T-cell (primary cell): Measurements from ENCODE around the gene BAG5. TPM values are rescaled to one million over a fixed set of nuclear protein-coding genes. Genes with fewer than 3 reads are reported as not detected.

ENCODE experiments used
- ATAC-seq, 4 experiments: fragments of 200-7000 bp in 3 of 4; fragments of 150-1000 bp in 1 of 4; cut with Tn5 transposase; replicated peaks in 1 of 4; 1 replicate in 3 of 4; 2 replicates in 1 of 4; pipeline ENCODE4 v1.10.0; 2021; ENCODE audit warnings: moderate library complexity in 3 of 4, mild to moderate bottlenecking in 2 of 4, moderate number of reproducible peaks in 1 of 4
- CTCF ChIA-PET, 2 donors: fragments of 300-600 bp; sonication (Branson Sonifier 250); formaldehyde crosslinking; loops; one replicate each; lab custom pipeline; 2022; ENCODE audit warnings: antibody characterized with exemption in 2 of 2; lab: Charles Lee
- POLR2A ChIA-PET, 2 donors: fragments of 300-600 bp; sonication (Branson Sonifier 250); formaldehyde crosslinking; loops; one replicate each; lab custom pipeline; 2022; ENCODE audit warnings: antibody characterized with exemption in 2 of 2; lab: Charles Lee
- DNase-seq, 35 experiments: peaks; one replicate each; pipeline versions ENCODE4 v3.0.0 to v3.0.0-alpha.2; 2013 to 2023
- H3K27ac ChIP-seq: one replicate; pipeline ENCODE4 v1.5.1; 2013; ENCODE audit warnings: low read length
- H3K27me3 ChIP-seq, 2 experiments: replicated peaks in 1 of 2; 1 replicate in 1 of 2; 2 replicates in 1 of 2; pipeline versions ENCODE4 v1.6.1 to v1.7.0; 2013; ENCODE audit warnings: low read length in 1 of 2, mixed read lengths in 1 of 2; ENCODE audit not compliant: control insufficient read depth in 2 of 2, insufficient read depth in 2 of 2; ENCODE audit errors: extremely low read depth in 1 of 2
- H3K36me3 ChIP-seq, 2 donors: 1 replicate in 1 of 2; 2 replicates in 1 of 2; pipeline versions ENCODE4 v1.6.1 to v1.7.0; 2013; ENCODE audit warnings: low read length in 1 of 2; ENCODE audit not compliant: control insufficient read depth in 2 of 2, insufficient read depth in 1 of 2; ENCODE audit errors: extremely low read depth in 1 of 2
- H3K4me1 ChIP-seq, 2 experiments: 1 replicate in 1 of 2; 2 replicates in 1 of 2; pipeline versions ENCODE4 v1.6.1 to v1.7.0; 2013; ENCODE audit warnings: low read length in 2 of 2, mixed read lengths in 1 of 2; ENCODE audit not compliant: insufficient read depth in 2 of 2, control insufficient read depth in 1 of 2; ENCODE audit errors: extremely low read depth in 1 of 2
- H3K4me3 ChIP-seq, 2 donors: 1 replicate in 1 of 2; 2 replicates in 1 of 2; pipeline versions ENCODE4 v1.5.1 to v1.7.0; 2013; ENCODE audit warnings: mild to moderate bottlenecking in 2 of 2, low read length in 1 of 2, moderate library complexity in 1 of 2; ENCODE audit not compliant: control insufficient read depth in 1 of 2; ENCODE audit errors: extremely low read depth in 1 of 2
- H3K9me3 ChIP-seq: 2 replicates; pipeline ENCODE4 v1.7.0; 2013
- H3K27ac Mint-ChIP-seq, 2 donors: one replicate each; pipeline ENCODE4 v1.8.0; 2020 to 2021; ENCODE audit warnings: mild to moderate bottlenecking in 2 of 2, mixed read lengths in 2 of 2
- H3K27me3 Mint-ChIP-seq, 2 donors: one replicate each; pipeline ENCODE4 v1.8.0; 2021 to 2022; ENCODE audit warnings: mixed read lengths in 2 of 2
- H3K36me3 Mint-ChIP-seq: one replicate; pipeline ENCODE4 v1.8.0; 2021; ENCODE audit warnings: mixed read lengths
- H3K4me1 Mint-ChIP-seq, 3 donors: one replicate each; pipeline ENCODE4 v1.8.0; 2020 to 2022; ENCODE audit warnings: mixed read lengths in 3 of 3, mild to moderate bottlenecking in 1 of 3
- H3K4me3 Mint-ChIP-seq, 3 donors: one replicate each; pipeline ENCODE4 v1.8.0; 2020 to 2022; ENCODE audit warnings: mild to moderate bottlenecking in 3 of 3, mixed read lengths in 3 of 3, moderate library complexity in 3 of 3
- H3K9me3 Mint-ChIP-seq, 3 donors: one replicate each; pipeline ENCODE4 v1.8.0; 2020 to 2022; ENCODE audit warnings: mixed read lengths in 3 of 3
- WGBS: methylation state at CpG from one replicate; pipeline ENCODE4 v1.1.5; 2013; ENCODE audit warnings: missing lambda C conversion rate; ENCODE audit not compliant: insufficient coverage; 5-methylcytosine and 5-hydroxymethylcytosine counted together
- total RNA-seq, 35 experiments: library from RNA in 6 of 35; stranded (reverse) in 6 of 35; fragments of 120-200 nt in 1 of 35; gene quantifications; one replicate each; pipeline versions ENCODE4 v1.2.1 to v1.2.4 and lab custom pipeline; 2013 to 2026

The BAG5 gene
- total RNA-seq, 5 donors from 2014 or later (not counting 1 experiment from before 2014, with no cell fraction given), result 28.2 to 36.3 (median 31.1) TPM

GRCh38 chr14:103569408-103569807, 7.0 kb upstream of the BAG5 start:
- 100% methylated on average over 1 of the region's 11 CpGs for WGBS

GRCh38 chr14:103568952-103569351, 6.5 kb upstream of the BAG5 start:
- H3K4me1 ChIP-seq, result peaks cover 0 to 12% of the 10 kb centered on the region in 2 experiments
- H3K27me3 ChIP-seq, result no peaks in the 10 kb centered on the region
- Mint-ChIP-seq H3K9me3 (no peaks in the 10 kb centered on the region), H3K36me3 (peaks cover 6% of the 10 kb centered on the region), H3K27ac (no peak overlapping the region), H3K27me3 (no peaks in the 10 kb centered on the region), H3K4me3 (no peak overlapping the region), H3K4me1 (peaks cover 6 to 25% (median 20%) of the 10 kb centered on the region in 3 donors)
- peaks cover 4 to 11% of the 10 kb centered on the region in 2 donors for H3K36me3 ChIP-seq
- no peak overlapping the region for H3K27ac ChIP-seq
- CTCF ChIA-PET, result interaction anchor here in 1 of 2 donors (0.6 kb wide), 1 partner anchor 84 kb away, joined by 3 read pairs; no protein-coding TSS in a partner anchor
- H3K9me3 ChIP-seq, result no peaks in the 10 kb centered on the region
- no peak for ATAC-seq
- no peak overlapping the region for H3K4me3 ChIP-seq
- WGBS, result 97% methylated on average over 5 of the region's 8 CpGs
- DNase-seq, result no peak
- POLR2A ChIA-PET, result interaction anchor here in 1 of 2 donors (1.0 kb wide), 1 partner anchor 120 kb away, joined by 3 read pairs; no protein-coding TSS in a partner anchor

More at GRCh38 chr14:103569408-103569807, 7.0 kb upstream of the BAG5 start:
- Histone ChIP-seq H3K9me3 (no peaks in the 10 kb centered on the region), H3K27ac (no peak overlapping the region), H3K36me3 (peaks cover 4 to 16% of the 10 kb centered on the region in 2 donors), H3K27me3 (no peaks in the 10 kb centered on the region), H3K4me3 (no peak overlapping the region), H3K4me1 (peaks cover 0 to 8% of the 10 kb centered on the region in 2 experiments)
- Mint-ChIP-seq H3K4me3 (no peak overlapping the region), H3K4me1 (peaks cover 6 to 22% (median 16%) of the 10 kb centered on the region in 3 donors), H3K36me3 (peaks cover 11% of the 10 kb centered on the region), H3K27ac (no peak overlapping the region), H3K27me3 (no peaks in the 10 kb centered on the region), H3K9me3 (no peaks in the 10 kb centered on the region)
- POLR2A ChIA-PET, result interaction anchor here in 1 of 2 donors (1.0 kb wide), 1 partner anchor 121 kb away, joined by 3 read pairs; no protein-coding TSS in a partner anchor
- CTCF ChIA-PET, result interaction anchor here in 1 of 2 donors (0.6 kb wide), 1 partner anchor 83 kb away, joined by 3 read pairs; no protein-coding TSS in a partner anchor
- ATAC-seq, result no peak
- no peak for DNase-seq

GRCh38 chr14:103563844-103564505, 1.5 kb upstream of the BAG5 start:
- Mint-ChIP-seq H3K4me3 (peak overlapping the region; percentile 92 to 98 (median 93)), H3K36me3 (peaks cover 6% of the 10 kb centered on the region), H3K27ac (peak overlapping the region in 1 of 2 donors; percentile 61), H3K4me1 (peaks cover 44 to 61% (median 51%) of the 10 kb centered on the region in 3 donors), H3K9me3 (no peaks in the 10 kb centered on the region), H3K27me3 (no peaks in the 10 kb centered on the region)
- 86% methylated on average over 12 of the region's 21 CpGs for WGBS
- Histone ChIP-seq H3K36me3 (peaks cover 0 to 22% of the 10 kb centered on the region in 2 donors), H3K9me3 (no peaks in the 10 kb centered on the region), H3K27ac (no peak overlapping the region), H3K4me3 (peak overlapping the region; percentile 75 to 87), H3K27me3 (no peaks in the 10 kb centered on the region), H3K4me1 (peaks cover 18 to 42% of the 10 kb centered on the region in 2 experiments)
- DNase-seq (no peak), ATAC-seq (no peak)
- ChIA-PET CTCF (interaction anchor here (0.5 to 0.8 kb wide), 3 partner anchors 42 to 967 kb away, joined by 3 to 4 read pairs (median 3); no protein-coding TSS in a partner anchor), POLR2A (interaction anchor here (0.6 kb wide), 2 partner anchors 32 to 85 kb away, joined by 7 to 11 read pairs; no protein-coding TSS in a partner anchor)

GRCh38 chr14:103563226-103563620, 766 bp upstream of the BAG5 start:
- no peaks in the 10 kb centered on the region for H3K27me3 ChIP-seq
- peak overlapping the region; percentile 85 to 87 for H3K27ac Mint-ChIP-seq
- H3K4me3 Mint-ChIP-seq, result peak overlapping the region; percentile 92 to 98 (median 93)
- no peaks in the 10 kb centered on the region for H3K9me3 Mint-ChIP-seq
- peaks cover 19 to 47% of the 10 kb centered on the region in 2 experiments for H3K4me1 ChIP-seq
- H3K36me3 Mint-ChIP-seq, result peaks cover 10% of the 10 kb centered on the region
- peaks cover 51 to 69% (median 58%) of the 10 kb centered on the region in 3 donors for H3K4me1 Mint-ChIP-seq
- H3K27ac ChIP-seq, result peak overlapping the region; percentile 30
- WGBS, result 3% methylated on average over 8 of the region's 22 CpGs
- ATAC-seq (peak in 1 of 4 experiments; percentile 26), DNase-seq (peak in 4 of 35 experiments; percentile 5 to 24 (median 17))
- peaks cover 0 to 28% of the 10 kb centered on the region in 2 donors for H3K36me3 ChIP-seq
- H3K9me3 ChIP-seq, result no peaks in the 10 kb centered on the region
- POLR2A ChIA-PET, result no interaction called here
- no peaks in the 10 kb centered on the region for H3K27me3 Mint-ChIP-seq
- CTCF ChIA-PET, result no interaction called here
- H3K4me3 ChIP-seq, result peak overlapping the region; percentile 75 to 87

- H3K4me3 ChIP-seq, result peak overlapping the region; percentile 75 to 87
- H3K4me3 Mint-ChIP-seq, result peak overlapping the region; percentile 88 to 98 (median 89)
- H3K4me1 Mint-ChIP-seq, result peaks cover 56 to 73% (median 67%) of the 10 kb centered on the region in 3 donors
- peaks cover 3 to 30% of the 10 kb centered on the region in 2 donors for H3K36me3 ChIP-seq
- H3K27ac Mint-ChIP-seq, result peak overlapping the region; percentile 86
- WGBS, result 0% methylated on average over 25 of the region's 25 CpGs
- H3K9me3 ChIP-seq, result no peaks in the 10 kb centered on the region
- ChIA-PET POLR2A (interaction anchor here in 1 of 2 donors (0.5 to 1.7 kb wide), 2 partner anchors 11 to 410 kb away, joined by 6 to 9 read pairs; no protein-coding TSS in a partner anchor), CTCF (interaction anchor here in 1 of 2 donors (1.1 kb wide), 1 partner anchor 11 kb away, joined by 4 read pairs; no protein-coding TSS in a partner anchor)
- no peaks in the 10 kb centered on the region for H3K27me3 ChIP-seq
- H3K9me3 Mint-ChIP-seq, result no peaks in the 10 kb centered on the region
- DNase-seq (peak in 2 of 35 experiments; percentile 1 to 5), ATAC-seq (peak in 2 of 4 experiments; percentile 13 to 34)
- H3K36me3 Mint-ChIP-seq, result peaks cover 13% of the 10 kb centered on the region
- peaks cover 20 to 52% of the 10 kb centered on the region in 2 experiments for H3K4me1 ChIP-seq
- no peaks in the 10 kb centered on the region for H3K27me3 Mint-ChIP-seq
- H3K27ac ChIP-seq, result peak overlapping the region; percentile 36
Observed at GRCh38 chr14:103562179-103562428, 353 bp downstream of the BAG5 start.
